Ovary (tissue), 9 donors: ENCODE data around the gene FRMD4A. TPM values are rescaled to one million over a fixed set of nuclear protein-coding genes. Genes with fewer than 3 reads are reported as not detected.

ENCODE experiments used
- DNase-seq, 5 donors: peaks; one replicate each; pipeline ENCODE4 v3.0.0-alpha.2; 2019 to 2020
- H3K27ac ChIP-seq, 2 donors: fragments of 200-600 bp; one replicate each; pipeline versions ENCODE4 v1.5.1 to v1.8.0; 2019 to 2022
- H3K27me3 ChIP-seq: fragments of 200-600 bp; one replicate; pipeline ENCODE4 v1.8.0; 2022
- H3K36me3 ChIP-seq: fragments of 200-600 bp; sonication (generic); one replicate; pipeline ENCODE4 v1.5.1; 2019
- H3K4me1 ChIP-seq: one replicate; pipeline ENCODE4 v1.8.1; 2013; ENCODE audit warnings: mild to moderate bottlenecking, moderate library complexity; ENCODE audit not compliant: insufficient read depth
- H3K4me3 ChIP-seq: fragments of 200-600 bp; sonication (generic); one replicate; pipeline ENCODE4 v1.5.1; 2017
- H3K9me3 ChIP-seq, 2 donors: fragments of 200-600 bp in 1 of 2; sonication (generic) in 1 of 2; one replicate each; pipeline versions ENCODE4 v1.5.1 to v1.8.1; 2013 to 2019; ENCODE audit warnings: mild to moderate bottlenecking in 1 of 2, moderate library complexity in 1 of 2
- EP300 ChIP-seq: sonication (generic); formaldehyde crosslinking; IDR thresholded peaks from one replicate; pipeline ENCODE4 v1.6.1; 2017; ENCODE audit warnings: antibody characterized with exemption
- POLR2A ChIP-seq: fragments of 450-650 bp; IDR thresholded peaks from one replicate; pipeline ENCODE4 v1.6.1; 2017; ENCODE audit warnings: antibody characterized with exemption, mild to moderate bottlenecking, moderate library complexity
- WGBS, 3 donors: extraction: QIAGEN DNeasy Blood & Tissue Kit in 1 of 3; methylation state at CpG; one replicate each; pipeline versions ENCODE4 v1.1.5 to v1.1.7; 2013 to 2017; 5-methylcytosine and 5-hydroxymethylcytosine counted together
- intact Hi-C, 4 donors: fragments of 100-400 bp; cut with DNase I; formaldehyde crosslinking; loops; one replicate each; pipeline versions ENCODE4 v1.11.0 to v1.15.1; 2022 to 2023
- polyA plus RNA-seq, 2 donors: library from polyadenylated mRNA; stranded (reverse); fragments of 200-250 nt in 1 of 2; fragments of 350-450 nt in 1 of 2; fragmentation: Illumina TruSeq in 1 of 2; extraction: RNeasy Lipid Tissue Mini Kit (QIAGEN cat#74804) in 1 of 2; gene quantifications; one replicate each; pipeline ENCODE4 v1.2.3, GENCODE V29; 2013 to 2014
- total RNA-seq, 7 donors: library from RNA; depleted of rRNA in 2 of 7; stranded (reverse); fragments of >200 nt in 2 of 7; fragmentation: NEBNext Ultra II Directional in 3 of 7; extraction: Animal tissue kit (Norgen Biotek cat#: 25700) in 3 of 7; gene quantifications; one replicate each; pipeline versions ENCODE4 v1.1.0 to v1.2.4, GENCODE V29; 2016 to 2023
- TF ChIP-seq, protein P1 (sequence below), 3 donors: fragments of 450-650 bp in 2 of 3; fragments of 200-600 bp in 1 of 3; IDR thresholded peaks; one replicate each; pipeline versions ENCODE4 v1.5.1 to v1.8.0; 2016 to 2022; ENCODE audit warnings: antibody characterized with exemption in 3 of 3, mild to moderate bottlenecking in 1 of 3
- donor health status: DM: no; HTN: no; CAD: no; lungs with moderate emphysema.
- donor health status: DM: no; HTN: no; CAD: no.
- donor health status: Bipolar disorder and iron deficiency.
- donor health status: DM: yes; HTN: yes; CAD: no.
- donor health status: DM: no; HTN: no; CAD: no.
- donor health status: DM: yes; HTN: yes; CAD: no.

Gene FRMD4A
- total and polyA plus RNA-seq, 9 donors, result 5.5 to 24.7 (median 11.3) TPM

DNA sequence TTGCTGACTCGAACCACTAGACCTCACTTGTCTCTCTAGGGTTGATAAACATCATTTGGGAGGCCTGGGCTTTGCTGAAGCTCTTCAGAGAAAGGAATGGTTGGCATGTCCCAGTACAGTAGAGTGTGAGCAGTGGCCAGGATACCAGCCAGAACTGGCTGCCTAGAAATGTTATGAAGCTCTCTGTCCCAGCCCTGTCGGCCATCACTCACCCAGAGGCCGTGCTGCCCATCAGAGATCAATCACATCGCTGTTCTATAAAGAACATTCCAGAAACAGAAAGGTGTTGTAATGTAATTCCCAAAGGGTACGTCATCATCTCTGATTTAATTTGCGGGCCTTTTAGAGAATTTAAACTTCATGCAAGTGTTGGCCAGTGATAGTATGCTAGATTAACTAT is 632.5 kb downstream of the FRMD4A start:
- no peak for DNase-seq
- H3K4me1 ChIP-seq, result no peaks in the 10 kb centered on the region
- 86 to 90% (median 90%) methylated on average over 6 of the region's 6 CpGs for WGBS, 3 donors
- no peak overlapping the region for H3K4me3 ChIP-seq
- no peaks in the 10 kb centered on the region for H3K9me3 ChIP-seq
- no peak overlapping the region for H3K27ac ChIP-seq
- H3K36me3 ChIP-seq, result no peaks in the 10 kb centered on the region
- no peaks in the 10 kb centered on the region for H3K27me3 ChIP-seq
- TF ChIP-seq, protein P1, sequence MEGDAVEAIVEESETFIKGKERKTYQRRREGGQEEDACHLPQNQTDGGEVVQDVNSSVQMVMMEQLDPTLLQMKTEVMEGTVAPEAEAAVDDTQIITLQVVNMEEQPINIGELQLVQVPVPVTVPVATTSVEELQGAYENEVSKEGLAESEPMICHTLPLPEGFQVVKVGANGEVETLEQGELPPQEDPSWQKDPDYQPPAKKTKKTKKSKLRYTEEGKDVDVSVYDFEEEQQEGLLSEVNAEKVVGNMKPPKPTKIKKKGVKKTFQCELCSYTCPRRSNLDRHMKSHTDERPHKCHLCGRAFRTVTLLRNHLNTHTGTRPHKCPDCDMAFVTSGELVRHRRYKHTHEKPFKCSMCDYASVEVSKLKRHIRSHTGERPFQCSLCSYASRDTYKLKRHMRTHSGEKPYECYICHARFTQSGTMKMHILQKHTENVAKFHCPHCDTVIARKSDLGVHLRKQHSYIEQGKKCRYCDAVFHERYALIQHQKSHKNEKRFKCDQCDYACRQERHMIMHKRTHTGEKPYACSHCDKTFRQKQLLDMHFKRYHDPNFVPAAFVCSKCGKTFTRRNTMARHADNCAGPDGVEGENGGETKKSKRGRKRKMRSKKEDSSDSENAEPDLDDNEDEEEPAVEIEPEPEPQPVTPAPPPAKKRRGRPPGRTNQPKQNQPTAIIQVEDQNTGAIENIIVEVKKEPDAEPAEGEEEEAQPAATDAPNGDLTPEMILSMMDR (IDR thresholded peaks at IDR 0.05), result no peak
- TF ChIP-seq EP300 (no peak), POLR2A (no peak)
- intact Hi-C loops, result no loop called here

GRCh38 chr10:13696071-13696470 is 634.7 kb downstream of the FRMD4A start:
- intact Hi-C loops, result no loop called here
- TF ChIP-seq EP300 (no peak), POLR2A (no peak)
- TF ChIP-seq, protein P1 (IDR thresholded peaks at IDR 0.05), result no peak
- H3K4me3 ChIP-seq, result no peak overlapping the region
- no peaks in the 10 kb centered on the region for H3K27me3 ChIP-seq
- WGBS, 3 donors, result 88 to 93% (median 91%) methylated on average over 9 of the region's 9 CpGs
- no peaks in the 10 kb centered on the region for H3K4me1 ChIP-seq
- H3K36me3 ChIP-seq, result no peaks in the 10 kb centered on the region
- no peak overlapping the region for H3K27ac ChIP-seq
- DNase-seq, result no peak
- H3K9me3 ChIP-seq, result no peaks in the 10 kb centered on the region

DNA sequence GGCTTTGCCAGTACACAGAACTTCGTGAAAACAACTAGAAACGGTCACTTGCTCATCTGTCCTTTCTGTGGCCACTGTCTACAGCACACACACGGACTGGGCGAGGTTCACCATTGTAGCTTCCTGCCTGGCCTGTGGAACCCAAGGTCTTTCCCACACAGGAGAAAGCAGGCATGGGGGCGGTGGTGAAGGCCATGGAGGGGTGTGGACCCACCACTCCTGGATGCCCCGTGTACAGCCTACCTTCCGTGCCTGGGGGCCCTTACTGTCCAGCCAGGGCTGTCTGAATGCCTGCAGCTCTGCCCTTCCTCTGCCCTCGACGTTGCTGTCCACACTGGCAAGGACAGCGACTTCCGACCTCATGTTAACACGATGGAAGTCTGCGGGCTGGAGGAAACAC is 635.1 kb downstream of the FRMD4A start:
- no peaks in the 10 kb centered on the region for H3K4me1 ChIP-seq
- H3K36me3 ChIP-seq, result no peaks in the 10 kb centered on the region
- WGBS, 3 donors, result 81 to 91% (median 89%) methylated on average over 13 of the region's 13 CpGs
- no peaks in the 10 kb centered on the region for H3K9me3 ChIP-seq
- H3K27me3 ChIP-seq, result no peaks in the 10 kb centered on the region
- DNase-seq, result no peak
- TF ChIP-seq POLR2A, result no peak
- TF ChIP-seq EP300, result no peak
- TF ChIP-seq, protein P1 (IDR thresholded peaks at IDR 0.05), result no peak
- intact Hi-C loops, result no loop called here
- H3K27ac ChIP-seq, result no peak overlapping the region
- H3K4me3 ChIP-seq, result no peak overlapping the region

DNA sequence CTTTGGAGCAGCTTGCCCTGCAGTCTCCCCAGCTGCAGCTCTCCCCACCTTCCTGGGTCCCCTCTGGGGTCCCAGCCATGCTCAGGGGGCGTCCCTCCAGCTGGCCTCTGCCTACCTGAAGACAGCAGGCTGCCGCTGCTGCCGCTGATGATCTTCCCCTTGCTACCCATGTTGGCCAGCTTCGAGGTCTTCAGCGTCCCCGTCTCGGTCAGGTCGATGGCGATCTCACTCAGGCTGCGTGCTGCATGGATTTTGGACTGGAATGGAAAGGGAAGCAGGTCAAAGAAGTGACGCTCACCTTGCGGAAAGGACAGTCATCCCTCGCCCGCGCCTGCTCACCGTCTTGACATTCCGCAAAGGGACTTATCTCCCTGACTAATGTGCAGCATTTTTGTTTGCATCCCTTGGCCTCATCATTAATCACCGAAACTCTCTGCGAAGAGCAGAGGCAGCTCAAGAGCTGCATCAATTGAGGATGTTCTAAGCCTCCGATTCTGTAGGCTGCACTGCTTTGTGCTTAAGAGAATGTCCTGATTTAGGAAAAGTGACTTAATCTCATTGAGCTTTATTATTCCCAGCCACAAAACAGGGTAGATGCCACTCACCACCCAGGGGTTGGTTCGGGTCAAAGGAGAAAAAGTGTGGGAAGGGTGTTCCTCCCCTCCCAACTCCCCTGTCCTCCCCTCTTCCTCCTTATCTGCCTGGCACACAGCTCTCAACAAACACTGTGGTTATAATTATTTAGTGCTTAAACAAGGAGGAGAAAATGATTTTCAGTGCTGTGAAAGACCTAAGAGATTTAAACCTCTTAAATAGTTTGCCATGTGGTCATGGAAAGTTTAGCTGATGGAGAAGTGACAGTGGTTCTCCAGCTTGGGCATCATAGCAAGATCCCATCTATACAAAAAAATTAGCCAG is 636.7 kb downstream of the FRMD4A start:
- intact Hi-C loops, result no loop called here
- Histone ChIP-seq H3K4me3 (no peak overlapping the region), H3K36me3 (no peaks in the 10 kb centered on the region), H3K4me1 (no peaks in the 10 kb centered on the region), H3K27ac (no peak overlapping the region), H3K27me3 (no peaks in the 10 kb centered on the region), H3K9me3 (no peaks in the 10 kb centered on the region)
- DNase-seq, result no peak
- WGBS, 3 donors, result 85 to 90% (median 87%) methylated on average over 21 of the region's 21 CpGs
- TF ChIP-seq, protein P1 (IDR thresholded peaks at IDR 0.05), result no peak
- TF ChIP-seq POLR2A, result no peak
- no peak for TF ChIP-seq EP300
